ENCODE measurements around the gene TVP23C. TPM values are rescaled to one million over a fixed set of nuclear protein-coding genes. Genes with fewer than 3 reads are reported as not detected.
A peak's percentile ranks its signal among the peaks of the same experiment; 100 is the strongest.

Gene TVP23C
- total and polyA plus RNA-seq, 7 experiments from 2014 or later: 4.6 to 25.6 (median 13.1) TPM

- no peak overlapping the region for H3K27ac Mint-ChIP-seq
Measured at GRCh38 chr17:15456972-15457722, 106.1 kb downstream of the TVP23C start.

GRCh38 chr17:15456496-15456895, 106.8 kb downstream of the TVP23C start:
- no peaks in the 10 kb centered on the region for H3K36me3 ChIP-seq (ENCODE audit: control insufficient read depth in 2 of 3, insufficient read depth in 3 of 3, low read length in 3 of 3)
- H3K27ac ChIP-seq (ENCODE audit: low read depth, low read length): no peak overlapping the region
- Mint-ChIP-seq H3K27me3 (no peaks in the 10 kb centered on the region), H3K36me3 (peaks cover 10 to 65% (median 60%) of the 10 kb centered on the region in 5 donors), H3K4me1 (peaks cover 0 to 4% (median 0%) of the 10 kb centered on the region in 7 donors), H3K9me3 (peaks cover 0 to 20% (median 9%) of the 10 kb centered on the region in 11 donors), H3K27ac (no peak overlapping the region), H3K4me3 (no peak overlapping the region)
- CTCF ChIA-PET: no interaction called here
- POLR2A ChIA-PET: no interaction called here
- intact Hi-C loops (cut with micrococcal nuclease): no loop called here
- DNase-seq: no peak
- H3K9me3 ChIP-seq (ENCODE audit: control insufficient read depth in 2 of 3, low read length in 3 of 3): no peaks in the 10 kb centered on the region
- H3K4me1 ChIP-seq (ENCODE audit: control insufficient read depth in 2 of 2, insufficient read depth in 2 of 2, low read length in 2 of 2): no peaks in the 10 kb centered on the region
- no peak overlapping the region for H3K4me3 ChIP-seq (ENCODE audit: low read length)
- ATAC-seq: no peak
- no peaks in the 10 kb centered on the region for H3K27me3 ChIP-seq (ENCODE audit: control insufficient read depth in 2 of 2, insufficient read depth in 2 of 2, low read length in 2 of 2)

More at GRCh38 chr17:15456972-15457722, 106.1 kb downstream of the TVP23C start:
- no peaks in the 10 kb centered on the region for H3K27me3 Mint-ChIP-seq
- Histone ChIP-seq H3K4me1 (ENCODE audit: control insufficient read depth in 2 of 2, insufficient read depth in 2 of 2, low read length in 2 of 2) (no peaks in the 10 kb centered on the region), H3K4me3 (ENCODE audit: low read length) (no peak overlapping the region), H3K27me3 (ENCODE audit: control insufficient read depth in 2 of 2, insufficient read depth in 2 of 2, low read length in 2 of 2) (no peaks in the 10 kb centered on the region), H3K9me3 (ENCODE audit: control insufficient read depth in 2 of 3, low read length in 3 of 3) (no peaks in the 10 kb centered on the region), H3K27ac (ENCODE audit: low read depth, low read length) (no peak overlapping the region), H3K36me3 (ENCODE audit: control insufficient read depth in 2 of 3, insufficient read depth in 3 of 3, low read length in 3 of 3) (no peaks in the 10 kb centered on the region)
- intact Hi-C loops (cut with micrococcal nuclease): no loop called here
- peaks cover 10 to 70% (median 66%) of the 10 kb centered on the region in 5 donors for H3K36me3 Mint-ChIP-seq
- ATAC-seq: no peak
- H3K9me3 Mint-ChIP-seq: peaks cover 0 to 20% (median 9%) of the 10 kb centered on the region in 11 donors
- no peak for DNase-seq
- CTCF ChIA-PET: interaction anchor here (1.2 kb wide), 1 partner anchor 45 kb away, joined by 3 read pairs; no protein-coding TSS in a partner anchor
- H3K4me1 Mint-ChIP-seq: peaks cover 0 to 4% (median 0%) of the 10 kb centered on the region in 7 donors
- POLR2A ChIA-PET: no interaction called here
- no peak overlapping the region for H3K4me3 Mint-ChIP-seq

DNA sequence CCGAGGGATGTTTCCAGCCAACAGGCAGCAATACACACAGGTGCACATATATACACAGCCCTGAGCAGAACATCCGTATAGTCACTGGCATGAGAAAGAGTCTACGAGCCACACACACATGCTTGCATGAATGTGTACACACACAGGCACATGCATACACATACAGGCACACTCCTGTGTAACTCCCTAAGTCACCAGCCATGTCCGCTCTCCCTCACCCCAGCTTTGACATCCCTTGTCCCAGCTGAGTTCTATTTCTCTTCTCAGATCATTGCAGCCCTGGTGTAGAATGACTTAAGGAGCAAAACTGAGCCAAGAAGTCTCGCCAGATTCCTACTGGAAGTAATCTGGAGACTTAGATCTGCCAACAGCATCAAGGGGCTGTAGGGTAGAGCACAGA, 108.9 kb downstream of the TVP23C start:
- peaks cover 10 to 48% (median 44%) of the 10 kb centered on the region in 5 donors for H3K36me3 Mint-ChIP-seq
- H3K27ac Mint-ChIP-seq: peak overlapping the region in 1 of 9 donors; percentile 9
- H3K27me3 Mint-ChIP-seq: no peaks in the 10 kb centered on the region
- no peaks in the 10 kb centered on the region for H3K36me3 ChIP-seq (ENCODE audit: control insufficient read depth in 2 of 3, insufficient read depth in 3 of 3, low read length in 3 of 3)
- H3K4me1 ChIP-seq (ENCODE audit: control insufficient read depth in 2 of 2, insufficient read depth in 2 of 2, low read length in 2 of 2): no peaks in the 10 kb centered on the region
- H3K27ac ChIP-seq (ENCODE audit: low read depth, low read length): no peak overlapping the region
- H3K4me1 Mint-ChIP-seq: no peaks in the 10 kb centered on the region
- H3K9me3 Mint-ChIP-seq: peaks cover 0 to 20% (median 8%) of the 10 kb centered on the region in 11 donors
- ChIA-PET CTCF (no interaction called here), POLR2A (no interaction called here)
- H3K4me3 ChIP-seq (ENCODE audit: low read length): no peak overlapping the region
- no peak for DNase-seq
- H3K9me3 ChIP-seq (ENCODE audit: control insufficient read depth in 2 of 3, low read length in 3 of 3): no peaks in the 10 kb centered on the region
- intact Hi-C loops (cut with micrococcal nuclease): no loop called here
- ATAC-seq: no peak
- H3K4me3 Mint-ChIP-seq: no peak overlapping the region
- no peaks in the 10 kb centered on the region for H3K27me3 ChIP-seq (ENCODE audit: control insufficient read depth in 2 of 2, insufficient read depth in 2 of 2, low read length in 2 of 2)

GRCh38 chr17:15453782-15454181, 109.5 kb downstream of the TVP23C start:
- no peaks in the 10 kb centered on the region for H3K4me1 ChIP-seq (ENCODE audit: control insufficient read depth in 2 of 2, insufficient read depth in 2 of 2, low read length in 2 of 2)
- H3K4me3 Mint-ChIP-seq: no peak overlapping the region
- no peak for DNase-seq
- no peak overlapping the region for H3K4me3 ChIP-seq (ENCODE audit: low read length)
- H3K9me3 ChIP-seq (ENCODE audit: control insufficient read depth in 2 of 3, low read length in 3 of 3): no peaks in the 10 kb centered on the region
- no peak for ATAC-seq
- CTCF ChIA-PET: interaction anchor here (0.6 kb wide), 1 partner anchor 26 kb away, joined by 4 read pairs; no protein-coding TSS in a partner anchor
- no peak overlapping the region for H3K27ac ChIP-seq (ENCODE audit: low read depth, low read length)
- no peaks in the 10 kb centered on the region for H3K27me3 ChIP-seq (ENCODE audit: control insufficient read depth in 2 of 2, insufficient read depth in 2 of 2, low read length in 2 of 2)
- no peaks in the 10 kb centered on the region for H3K4me1 Mint-ChIP-seq
- H3K27ac Mint-ChIP-seq: no peak overlapping the region
- H3K36me3 ChIP-seq (ENCODE audit: control insufficient read depth in 2 of 3, insufficient read depth in 3 of 3, low read length in 3 of 3): no peaks in the 10 kb centered on the region
- peaks cover 10 to 48% (median 44%) of the 10 kb centered on the region in 5 donors for H3K36me3 Mint-ChIP-seq
- POLR2A ChIA-PET: no interaction called here
- H3K9me3 Mint-ChIP-seq: peaks cover 0 to 20% (median 8%) of the 10 kb centered on the region in 11 donors
- H3K27me3 Mint-ChIP-seq: no peaks in the 10 kb centered on the region
- intact Hi-C loops (cut with micrococcal nuclease): no loop called here

GRCh38 chr17:15453246-15453645, 110.0 kb downstream of the TVP23C start:
- POLR2A ChIA-PET: no interaction called here
- Histone ChIP-seq H3K36me3 (ENCODE audit: control insufficient read depth in 2 of 3, insufficient read depth in 3 of 3, low read length in 3 of 3) (no peaks in the 10 kb centered on the region), H3K27ac (ENCODE audit: low read depth, low read length) (no peak overlapping the region), H3K4me1 (ENCODE audit: control insufficient read depth in 2 of 2, insufficient read depth in 2 of 2, low read length in 2 of 2) (no peaks in the 10 kb centered on the region), H3K9me3 (ENCODE audit: control insufficient read depth in 2 of 3, low read length in 3 of 3) (no peaks in the 10 kb centered on the region), H3K27me3 (ENCODE audit: control insufficient read depth in 2 of 2, insufficient read depth in 2 of 2, low read length in 2 of 2) (no peaks in the 10 kb centered on the region), H3K4me3 (ENCODE audit: low read length) (no peak overlapping the region)
- ATAC-seq: no peak
- Mint-ChIP-seq H3K9me3 (peaks cover 0 to 20% (median 8%) of the 10 kb centered on the region in 11 donors), H3K27ac (no peak overlapping the region), H3K27me3 (no peaks in the 10 kb centered on the region), H3K4me3 (no peak overlapping the region), H3K36me3 (peaks cover 10 to 48% (median 42%) of the 10 kb centered on the region in 5 donors), H3K4me1 (no peaks in the 10 kb centered on the region)
- no peak for DNase-seq
- CTCF ChIA-PET: no interaction called here
- intact Hi-C loops (cut with micrococcal nuclease): no loop called here

DNA sequence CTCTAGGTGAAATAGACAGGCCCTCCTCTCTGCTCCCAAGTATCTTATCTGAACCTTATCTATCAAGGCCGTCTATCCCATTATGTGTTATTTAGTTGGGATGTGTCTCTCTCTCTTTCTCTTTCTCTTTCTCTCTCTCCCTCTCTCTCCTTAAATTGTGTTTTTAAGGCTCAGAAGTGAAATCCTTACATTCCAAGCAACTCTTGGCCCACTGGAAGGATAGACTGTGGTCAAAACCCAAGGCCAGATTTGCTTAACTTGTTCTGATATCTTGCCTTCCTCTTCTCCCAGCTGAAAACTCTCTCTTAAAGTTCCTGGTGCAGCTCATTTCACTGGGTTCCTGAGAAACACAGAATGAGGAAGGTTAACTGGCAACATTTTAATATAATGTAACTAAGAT, 110.5 kb downstream of the TVP23C start:
- Histone ChIP-seq H3K9me3 (ENCODE audit: control insufficient read depth in 2 of 3, low read length in 3 of 3) (no peaks in the 10 kb centered on the region), H3K27ac (ENCODE audit: low read depth, low read length) (no peak overlapping the region), H3K4me3 (ENCODE audit: low read length) (no peak overlapping the region), H3K27me3 (ENCODE audit: control insufficient read depth in 2 of 2, insufficient read depth in 2 of 2, low read length in 2 of 2) (no peaks in the 10 kb centered on the region), H3K36me3 (ENCODE audit: control insufficient read depth in 2 of 3, insufficient read depth in 3 of 3, low read length in 3 of 3) (no peaks in the 10 kb centered on the region), H3K4me1 (ENCODE audit: control insufficient read depth in 2 of 2, insufficient read depth in 2 of 2, low read length in 2 of 2) (no peaks in the 10 kb centered on the region)
- Mint-ChIP-seq H3K9me3 (peaks cover 0 to 20% (median 8%) of the 10 kb centered on the region in 11 donors), H3K27me3 (no peaks in the 10 kb centered on the region), H3K4me3 (no peak overlapping the region), H3K36me3 (peaks cover 10 to 43% (median 39%) of the 10 kb centered on the region in 5 donors), H3K4me1 (no peaks in the 10 kb centered on the region), H3K27ac (no peak overlapping the region)
- ATAC-seq (no peak), DNase-seq (no peak)
- intact Hi-C loops (cut with micrococcal nuclease): no loop called here
- ChIA-PET CTCF (no interaction called here), POLR2A (no interaction called here)

Data from naive thymus-derived CD4-positive, alpha-beta T cell (primary cell).